ENCODE data around the gene SLC25A17.

Gene SLC25A17

DNA sequence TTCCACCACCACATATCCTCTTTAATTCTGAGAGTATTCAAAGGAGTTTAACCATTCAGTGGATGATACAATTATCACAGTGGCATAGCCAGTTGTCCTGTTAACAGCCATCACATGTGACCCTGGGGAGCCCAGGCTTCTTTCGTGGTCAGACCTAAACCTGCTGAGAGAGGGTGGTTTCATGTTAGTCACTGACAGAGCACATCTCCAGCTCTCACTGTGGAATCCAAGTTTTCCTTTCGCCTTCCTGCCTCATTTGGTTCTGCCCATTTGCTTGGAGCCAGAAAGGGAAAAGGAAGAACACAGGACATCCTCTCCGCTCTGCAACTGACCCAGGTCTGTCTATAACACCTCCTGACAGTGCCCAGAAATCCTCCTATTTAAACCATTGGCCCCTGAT is 79.4 kb downstream of the SLC25A17 start:
- Histone ChIP-seq H3K27me3 (ENCODE audit: control insufficient read depth in 3 of 3, insufficient read depth in 3 of 3, low read depth in 1 of 3, low read length in 3 of 3) (peaks cover 0 to 20% (median 0%) of the 10 kb centered on the region in 3 experiments), H3K4me1 (ENCODE audit: control insufficient read depth in 2 of 2, insufficient read depth in 1 of 2, low read depth in 1 of 2, low read length in 2 of 2) (no peaks in the 10 kb centered on the region), H3K4ac (ENCODE audit: low read length) (no peak overlapping the region), H2BK120ac (ENCODE audit: low read depth, low read length) (no peak overlapping the region), H2AK5ac (ENCODE audit: low read depth, low read length) (no peak overlapping the region), H4K91ac (ENCODE audit: low read depth, low read length, poor library complexity) (no peak overlapping the region), H3K4me3 (ENCODE audit: low read length in 2 of 2) (no peak overlapping the region), H3K14ac (ENCODE audit: low read length) (no peak overlapping the region), H4K8ac (ENCODE audit: low read depth, low read length) (no peak overlapping the region), H3K9ac (ENCODE audit: low read depth, low read length, poor library complexity) (no peak overlapping the region), H3K79me1 (ENCODE audit: low read depth, low read length) (no peaks in the 10 kb centered on the region), H3K27ac (replicated peaks; ENCODE audit: low read length) (no peak overlapping the region), H2AFZ (ENCODE audit: low read length) (no peak overlapping the region), H3K4me2 (ENCODE audit: insufficient read depth, low read length, poor library complexity, severe bottlenecking) (no peak overlapping the region), H3K36me3 (replicated peaks in 1 of 2; ENCODE audit: control insufficient read depth in 2 of 2, insufficient read depth in 2 of 2, low read length in 2 of 2) (no peaks in the 10 kb centered on the region), H2BK5ac (ENCODE audit: low read length) (no peak overlapping the region), H3K9me3 (replicated peaks in 1 of 2; ENCODE audit: control insufficient read depth in 2 of 2, insufficient read depth in 1 of 2, low read depth in 1 of 2, low read length in 2 of 2) (no peaks in the 10 kb centered on the region), H3K23ac (ENCODE audit: low read depth, low read length, poor library complexity) (no peak overlapping the region), H2BK12ac (ENCODE audit: low read length) (no peak overlapping the region), H3K18ac (ENCODE audit: low read length) (peak overlapping the region; percentile 20), H2BK15ac (ENCODE audit: low read length) (no peak overlapping the region)
- WGBS, 2 donors (ENCODE audit: extremely low coverage in 2 of 2, insufficient read length in 2 of 2, insufficient replicate concordance in 1 of 2): no CpG with 5 or more reads among the region's 3 CpGs
- no peak for DNase-seq (ENCODE audit: low spot score)

DNA sequence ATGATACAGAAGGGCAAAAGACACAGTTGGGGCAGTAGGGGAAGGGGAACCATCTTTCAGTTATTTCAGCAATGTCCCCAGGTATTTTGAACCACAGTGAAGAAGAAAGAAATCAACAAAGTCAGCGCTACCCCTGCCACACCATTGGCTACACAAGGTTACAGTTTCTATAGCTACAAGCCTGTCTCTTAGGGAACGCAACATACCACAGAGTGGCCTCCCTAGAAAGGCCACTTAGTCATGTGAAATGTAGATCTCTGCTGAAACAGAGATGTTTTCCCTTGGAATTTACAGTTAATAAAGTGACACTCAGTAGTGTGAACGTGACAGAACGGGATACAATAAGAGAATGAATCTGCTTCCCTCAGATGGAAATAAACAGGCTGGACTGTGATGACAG is 85.2 kb downstream of the SLC25A17 start:
- no peaks in the 10 kb centered on the region for H3K79me1 ChIP-seq (ENCODE audit: low read depth, low read length)
- peaks cover 3 to 6% of the 10 kb centered on the region in 2 donors for H3K4me1 ChIP-seq (ENCODE audit: control insufficient read depth in 2 of 2, insufficient read depth in 1 of 2, low read depth in 1 of 2, low read length in 2 of 2)
- no peak overlapping the region for H4K91ac ChIP-seq (ENCODE audit: low read depth, low read length, poor library complexity)
- no peak overlapping the region for H4K8ac ChIP-seq (ENCODE audit: low read depth, low read length)
- no peak overlapping the region for H3K4me2 ChIP-seq (ENCODE audit: insufficient read depth, low read length, poor library complexity, severe bottlenecking)
- no peak overlapping the region for H3K14ac ChIP-seq (ENCODE audit: low read length)
- H2BK15ac ChIP-seq (ENCODE audit: low read length): no peak overlapping the region
- no peak overlapping the region for H2BK120ac ChIP-seq (ENCODE audit: low read depth, low read length)
- H3K36me3 ChIP-seq (replicated peaks in 1 of 2; ENCODE audit: control insufficient read depth in 2 of 2, insufficient read depth in 2 of 2, low read length in 2 of 2): no peaks in the 10 kb centered on the region
- WGBS, 2 donors (ENCODE audit: extremely low coverage in 2 of 2, insufficient read length in 2 of 2, insufficient replicate concordance in 1 of 2): no CpG with 5 or more reads among the region's 4 CpGs
- H3K4me3 ChIP-seq (ENCODE audit: low read length in 2 of 2): no peak overlapping the region
- no peak overlapping the region for H2AFZ ChIP-seq (ENCODE audit: low read length)
- H3K23ac ChIP-seq (ENCODE audit: low read depth, low read length, poor library complexity): no peak overlapping the region
- H2AK5ac ChIP-seq (ENCODE audit: low read depth, low read length): no peak overlapping the region
- H3K4ac ChIP-seq (ENCODE audit: low read length): no peak overlapping the region
- no peak overlapping the region for H2BK5ac ChIP-seq (ENCODE audit: low read length)
- DNase-seq (ENCODE audit: low spot score): no peak
- H3K9ac ChIP-seq (ENCODE audit: low read depth, low read length, poor library complexity): no peak overlapping the region
- H2BK12ac ChIP-seq (ENCODE audit: low read length): no peak overlapping the region
- peaks cover 0 to 25% (median 0%) of the 10 kb centered on the region in 3 experiments for H3K27me3 ChIP-seq (ENCODE audit: control insufficient read depth in 3 of 3, insufficient read depth in 3 of 3, low read depth in 1 of 3, low read length in 3 of 3)
- no peak overlapping the region for H3K18ac ChIP-seq (ENCODE audit: low read length)
- no peak overlapping the region for H3K27ac ChIP-seq (replicated peaks; ENCODE audit: low read length)
- peaks cover 2 to 4% of the 10 kb centered on the region in 2 donors for H3K9me3 ChIP-seq (replicated peaks in 1 of 2; ENCODE audit: control insufficient read depth in 2 of 2, insufficient read depth in 1 of 2, low read depth in 1 of 2, low read length in 2 of 2)

DNA sequence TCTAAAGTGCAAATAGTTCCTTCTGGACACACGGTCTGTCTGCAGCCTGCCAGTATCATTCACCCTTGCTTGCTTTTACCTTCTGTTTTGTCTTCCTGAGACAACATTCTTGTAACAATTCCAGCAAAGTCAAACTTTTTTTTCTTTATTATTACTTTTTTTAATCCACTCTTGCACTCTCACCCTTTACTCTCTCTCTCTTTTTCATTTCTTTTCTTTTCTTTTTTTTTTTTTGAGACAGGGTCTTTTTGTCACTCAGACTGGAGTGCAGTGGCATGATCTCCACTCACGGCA is 86.2 kb downstream of the SLC25A17 start:
- no peak overlapping the region for H3K9ac ChIP-seq (ENCODE audit: low read depth, low read length, poor library complexity)
- no peak overlapping the region for H3K4me3 ChIP-seq (ENCODE audit: low read length in 2 of 2)
- no peak overlapping the region for H3K18ac ChIP-seq (ENCODE audit: low read length)
- H3K4ac ChIP-seq (ENCODE audit: low read length): no peak overlapping the region
- no peak overlapping the region for H2BK12ac ChIP-seq (ENCODE audit: low read length)
- no peak overlapping the region for H3K23ac ChIP-seq (ENCODE audit: low read depth, low read length, poor library complexity)
- peaks cover 3 to 9% of the 10 kb centered on the region in 2 donors for H3K4me1 ChIP-seq (ENCODE audit: control insufficient read depth in 2 of 2, insufficient read depth in 1 of 2, low read depth in 1 of 2, low read length in 2 of 2)
- WGBS, 2 donors (ENCODE audit: extremely low coverage in 2 of 2, insufficient read length in 2 of 2, insufficient replicate concordance in 1 of 2): no CpG with 5 or more reads among the region's 2 CpGs
- H3K36me3 ChIP-seq (replicated peaks in 1 of 2; ENCODE audit: control insufficient read depth in 2 of 2, insufficient read depth in 2 of 2, low read length in 2 of 2): no peaks in the 10 kb centered on the region
- peaks cover 2 to 4% of the 10 kb centered on the region in 2 donors for H3K9me3 ChIP-seq (replicated peaks in 1 of 2; ENCODE audit: control insufficient read depth in 2 of 2, insufficient read depth in 1 of 2, low read depth in 1 of 2, low read length in 2 of 2)
- H3K27ac ChIP-seq (replicated peaks; ENCODE audit: low read length): no peak overlapping the region
- H2BK15ac ChIP-seq (ENCODE audit: low read length): no peak overlapping the region
- no peak overlapping the region for H3K14ac ChIP-seq (ENCODE audit: low read length)
- no peak overlapping the region for H4K91ac ChIP-seq (ENCODE audit: low read depth, low read length, poor library complexity)
- H2BK5ac ChIP-seq (ENCODE audit: low read length): no peak overlapping the region
- no peak overlapping the region for H3K4me2 ChIP-seq (ENCODE audit: insufficient read depth, low read length, poor library complexity, severe bottlenecking)
- H4K8ac ChIP-seq (ENCODE audit: low read depth, low read length): no peak overlapping the region
- H2AFZ ChIP-seq (ENCODE audit: low read length): peak overlapping the region; percentile 19
- H3K79me1 ChIP-seq (ENCODE audit: low read depth, low read length): no peaks in the 10 kb centered on the region
- no peak for DNase-seq (ENCODE audit: low spot score)
- peaks cover 0 to 25% (median 0%) of the 10 kb centered on the region in 3 experiments for H3K27me3 ChIP-seq (ENCODE audit: control insufficient read depth in 3 of 3, insufficient read depth in 3 of 3, low read depth in 1 of 3, low read length in 3 of 3)
- no peak overlapping the region for H2BK120ac ChIP-seq (ENCODE audit: low read depth, low read length)
- no peak overlapping the region for H2AK5ac ChIP-seq (ENCODE audit: low read depth, low read length)

DNA sequence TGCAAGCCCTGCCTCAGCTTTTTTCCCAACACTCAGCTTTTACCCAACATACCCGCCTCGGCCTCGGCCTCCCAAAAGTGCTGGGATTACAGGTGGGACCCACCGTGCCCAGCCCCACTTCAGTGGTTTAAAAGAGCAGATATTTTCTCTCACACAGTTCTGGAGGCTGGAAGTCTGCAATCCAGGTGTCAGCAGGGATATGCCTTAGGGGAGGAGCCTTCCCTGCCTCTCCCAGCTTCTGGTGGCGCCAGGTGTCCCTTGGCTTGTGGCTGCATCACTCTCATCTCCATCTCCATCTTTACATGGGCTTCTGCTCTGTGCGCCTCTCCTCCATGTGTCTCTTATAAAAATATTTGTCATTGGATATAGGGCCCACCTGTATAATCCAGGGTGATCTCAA is 89.9 kb downstream of the SLC25A17 start:
- no peak overlapping the region for H3K23ac ChIP-seq (ENCODE audit: low read depth, low read length, poor library complexity)
- H3K27me3 ChIP-seq (ENCODE audit: control insufficient read depth in 3 of 3, insufficient read depth in 3 of 3, low read depth in 1 of 3, low read length in 3 of 3): peaks cover 0 to 40% (median 0%) of the 10 kb centered on the region in 3 experiments
- no peak overlapping the region for H2BK120ac ChIP-seq (ENCODE audit: low read depth, low read length)
- no peak overlapping the region for H4K91ac ChIP-seq (ENCODE audit: low read depth, low read length, poor library complexity)
- no CpG with 5 or more reads among the region's 6 CpGs for WGBS, 2 donors (ENCODE audit: extremely low coverage in 2 of 2, insufficient read length in 2 of 2, insufficient replicate concordance in 1 of 2)
- no peak overlapping the region for H3K18ac ChIP-seq (ENCODE audit: low read length)
- H3K4me1 ChIP-seq (ENCODE audit: control insufficient read depth in 2 of 2, insufficient read depth in 1 of 2, low read depth in 1 of 2, low read length in 2 of 2): peaks cover 3 to 11% of the 10 kb centered on the region in 2 donors
- no peak overlapping the region for H3K4me3 ChIP-seq (ENCODE audit: low read length in 2 of 2)
- no peak overlapping the region for H4K8ac ChIP-seq (ENCODE audit: low read depth, low read length)
- H2BK5ac ChIP-seq (ENCODE audit: low read length): no peak overlapping the region
- H2AK5ac ChIP-seq (ENCODE audit: low read depth, low read length): no peak overlapping the region
- no peak for DNase-seq (ENCODE audit: low spot score)
- no peak overlapping the region for H3K27ac ChIP-seq (replicated peaks; ENCODE audit: low read length)
- no peak overlapping the region for H3K4ac ChIP-seq (ENCODE audit: low read length)
- H3K9me3 ChIP-seq (replicated peaks in 1 of 2; ENCODE audit: control insufficient read depth in 2 of 2, insufficient read depth in 1 of 2, low read depth in 1 of 2, low read length in 2 of 2): peaks cover 2 to 4% of the 10 kb centered on the region in 2 donors
- H3K9ac ChIP-seq (ENCODE audit: low read depth, low read length, poor library complexity): no peak overlapping the region
- no peak overlapping the region for H2AFZ ChIP-seq (ENCODE audit: low read length)
- H3K14ac ChIP-seq (ENCODE audit: low read length): no peak overlapping the region
- no peaks in the 10 kb centered on the region for H3K36me3 ChIP-seq (replicated peaks in 1 of 2; ENCODE audit: control insufficient read depth in 2 of 2, insufficient read depth in 2 of 2, low read length in 2 of 2)
- H2BK12ac ChIP-seq (ENCODE audit: low read length): no peak overlapping the region
- no peaks in the 10 kb centered on the region for H3K79me1 ChIP-seq (ENCODE audit: low read depth, low read length)
- H2BK15ac ChIP-seq (ENCODE audit: low read length): no peak overlapping the region
- H3K4me2 ChIP-seq (ENCODE audit: insufficient read depth, low read length, poor library complexity, severe bottlenecking): no peak overlapping the region

Measured in neuronal stem cell (in vitro differentiated cells).